ENCODE data around the gene ADAMTSL3.

The ADAMTSL3 gene

DNA sequence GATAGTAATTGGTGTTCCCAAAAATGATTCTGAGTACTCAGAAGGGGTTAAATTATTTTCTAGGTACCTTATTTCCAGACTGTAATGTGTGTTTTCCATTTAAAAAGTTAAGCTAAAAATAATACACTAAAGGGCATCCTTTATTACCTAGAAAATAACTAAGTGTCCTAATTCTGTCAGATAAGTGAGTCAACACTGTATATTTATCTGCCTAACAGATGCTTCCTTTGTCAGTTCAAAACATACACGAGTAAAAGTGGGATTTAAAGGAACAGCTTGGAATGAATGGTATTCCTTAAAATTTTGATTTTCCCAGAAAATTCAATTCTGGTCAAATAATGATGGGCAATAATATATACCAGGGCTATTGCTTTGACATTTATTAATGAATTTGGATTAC lies 78.3 kb downstream of the ADAMTSL3 start:
- Histone ChIP-seq H3K9ac (ENCODE audit: insufficient read length, low read depth) (no peak overlapping the region), H3K36me3 (ENCODE audit: insufficient read depth, insufficient read length, low read length) (no peaks in the 10 kb centered on the region), H3K9me3 (ENCODE audit: insufficient read depth, low read length) (0 out of 2 replicates have a peak, but pooled peaks cover 5% of the 10 kb centered on the region), H3K27me3 (ENCODE audit: insufficient read depth, insufficient read length) (no peaks in the 10 kb centered on the region), H3K4me3 (ENCODE audit: insufficient read length, low read depth) (no peak overlapping the region), H3K4me1 (ENCODE audit: insufficient read depth, insufficient read length) (no peaks in the 10 kb centered on the region)
- DNase-seq (ENCODE audit: low read depth, low spot score): no peak
- TF ChIP-seq ZNF274 (IDR thresholded peaks at IDR 0.05; ENCODE audit: low read depth, low read length) (no peak), SUZ12 (IDR thresholded peaks at IDR 0.05; ENCODE audit: extremely low read depth, insufficient read depth, insufficient read length) (no peak), YY1 (IDR thresholded peaks at IDR 0.05; ENCODE audit: insufficient read depth, insufficient read length) (no peak)

DNA sequence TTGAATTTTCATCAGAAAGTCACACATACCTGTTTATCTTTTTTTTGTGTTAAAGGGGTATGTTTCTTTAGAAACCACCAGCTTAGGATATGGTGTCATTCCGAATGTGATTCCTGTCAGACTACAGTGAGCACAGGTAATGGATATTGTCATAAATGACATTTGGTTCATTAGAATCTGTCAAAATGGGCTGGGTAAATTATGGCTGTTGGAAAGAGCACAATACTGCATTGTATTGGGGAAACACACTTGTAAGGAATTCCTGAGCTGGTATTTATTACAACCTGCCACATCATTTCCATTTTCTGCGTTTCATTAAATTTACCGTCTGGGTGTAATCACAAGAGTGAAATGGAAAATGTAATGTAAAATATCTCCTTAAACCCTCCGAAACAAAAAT lies 78.8 kb downstream of the ADAMTSL3 start:
- H3K4me3 ChIP-seq (ENCODE audit: insufficient read length, low read depth): no peak overlapping the region
- no peaks in the 10 kb centered on the region for H3K27me3 ChIP-seq (ENCODE audit: insufficient read depth, insufficient read length)
- no peak overlapping the region for H3K9ac ChIP-seq (ENCODE audit: insufficient read length, low read depth)
- 0 out of 2 replicates have a peak, but pooled peaks cover under 1% of the 10 kb centered on the region for H3K9me3 ChIP-seq (ENCODE audit: insufficient read depth, low read length)
- no peaks in the 10 kb centered on the region for H3K36me3 ChIP-seq (ENCODE audit: insufficient read depth, insufficient read length, low read length)
- no peak for TF ChIP-seq ZNF274 (IDR thresholded peaks at IDR 0.05; ENCODE audit: low read depth, low read length)
- no peak for TF ChIP-seq SUZ12 (IDR thresholded peaks at IDR 0.05; ENCODE audit: extremely low read depth, insufficient read depth, insufficient read length)
- no peak for TF ChIP-seq YY1 (IDR thresholded peaks at IDR 0.05; ENCODE audit: insufficient read depth, insufficient read length)
- H3K4me1 ChIP-seq (ENCODE audit: insufficient read depth, insufficient read length): no peaks in the 10 kb centered on the region
- DNase-seq (ENCODE audit: low read depth, low spot score): no peak

DNA sequence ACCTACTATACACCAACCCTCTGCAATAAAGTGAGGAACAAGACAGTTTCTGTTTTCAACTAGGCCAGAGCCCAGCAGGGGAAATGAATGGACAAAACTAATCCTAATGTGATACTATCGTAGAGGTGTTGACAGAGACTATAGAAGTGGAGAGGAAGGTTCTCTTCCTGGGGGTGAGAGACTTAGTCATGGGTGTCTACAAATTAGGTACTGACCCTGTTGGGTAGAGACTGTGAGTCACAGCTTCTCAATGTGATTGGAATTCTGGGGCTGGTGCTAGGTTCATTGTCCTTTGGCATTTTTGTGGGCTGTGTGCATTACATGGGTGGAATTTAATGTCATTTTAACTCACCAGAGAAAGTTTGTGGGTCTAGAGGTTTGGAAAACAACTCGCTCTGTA lies 79.3 kb downstream of the ADAMTSL3 start:
- no peak overlapping the region for H3K4me3 ChIP-seq (ENCODE audit: insufficient read length, low read depth)
- H3K4me1 ChIP-seq (ENCODE audit: insufficient read depth, insufficient read length): no peaks in the 10 kb centered on the region
- H3K9ac ChIP-seq (ENCODE audit: insufficient read length, low read depth): no peak overlapping the region
- no peaks in the 10 kb centered on the region for H3K36me3 ChIP-seq (ENCODE audit: insufficient read depth, insufficient read length, low read length)
- no peak for TF ChIP-seq ZNF274 (IDR thresholded peaks at IDR 0.05; ENCODE audit: low read depth, low read length)
- TF ChIP-seq YY1 (IDR thresholded peaks at IDR 0.05; ENCODE audit: insufficient read depth, insufficient read length): no peak
- no peak for TF ChIP-seq SUZ12 (IDR thresholded peaks at IDR 0.05; ENCODE audit: extremely low read depth, insufficient read depth, insufficient read length)
- no peaks in the 10 kb centered on the region for H3K9me3 ChIP-seq (ENCODE audit: insufficient read depth, low read length)
- H3K27me3 ChIP-seq (ENCODE audit: insufficient read depth, insufficient read length): no peaks in the 10 kb centered on the region
- peak; percentile 23 for DNase-seq (ENCODE audit: low read depth, low spot score)

DNA sequence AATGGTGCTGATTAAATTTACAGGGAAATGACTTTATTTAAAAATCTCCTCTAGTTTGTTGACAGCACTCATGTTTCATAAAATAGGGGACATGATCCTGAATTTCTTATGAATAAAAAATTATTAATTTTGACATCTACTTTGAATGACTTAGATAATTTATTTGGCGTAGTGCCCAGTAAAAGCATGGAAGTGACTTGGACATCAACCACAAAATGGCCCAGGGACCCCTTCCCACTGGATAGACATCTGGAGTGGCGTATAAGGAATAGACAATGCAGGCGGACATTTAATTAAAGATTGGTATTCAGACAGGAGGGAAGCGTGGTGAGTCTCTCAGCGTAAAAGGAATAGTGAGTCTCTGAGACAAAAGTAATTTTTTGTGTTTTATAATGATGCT lies 79.8 kb downstream of the ADAMTSL3 start:
- H3K4me3 ChIP-seq (ENCODE audit: insufficient read length, low read depth): no peak overlapping the region
- H3K36me3 ChIP-seq (ENCODE audit: insufficient read depth, insufficient read length, low read length): no peaks in the 10 kb centered on the region
- H3K9me3 ChIP-seq (ENCODE audit: insufficient read depth, low read length): no peaks in the 10 kb centered on the region
- no peaks in the 10 kb centered on the region for H3K4me1 ChIP-seq (ENCODE audit: insufficient read depth, insufficient read length)
- no peaks in the 10 kb centered on the region for H3K27me3 ChIP-seq (ENCODE audit: insufficient read depth, insufficient read length)
- TF ChIP-seq SUZ12 (IDR thresholded peaks at IDR 0.05; ENCODE audit: extremely low read depth, insufficient read depth, insufficient read length) (no peak), ZNF274 (IDR thresholded peaks at IDR 0.05; ENCODE audit: low read depth, low read length) (no peak), YY1 (IDR thresholded peaks at IDR 0.05; ENCODE audit: insufficient read depth, insufficient read length) (no peak)
- no peak for DNase-seq (ENCODE audit: low read depth, low spot score)
- H3K9ac ChIP-seq (ENCODE audit: insufficient read length, low read depth): no peak overlapping the region

DNA sequence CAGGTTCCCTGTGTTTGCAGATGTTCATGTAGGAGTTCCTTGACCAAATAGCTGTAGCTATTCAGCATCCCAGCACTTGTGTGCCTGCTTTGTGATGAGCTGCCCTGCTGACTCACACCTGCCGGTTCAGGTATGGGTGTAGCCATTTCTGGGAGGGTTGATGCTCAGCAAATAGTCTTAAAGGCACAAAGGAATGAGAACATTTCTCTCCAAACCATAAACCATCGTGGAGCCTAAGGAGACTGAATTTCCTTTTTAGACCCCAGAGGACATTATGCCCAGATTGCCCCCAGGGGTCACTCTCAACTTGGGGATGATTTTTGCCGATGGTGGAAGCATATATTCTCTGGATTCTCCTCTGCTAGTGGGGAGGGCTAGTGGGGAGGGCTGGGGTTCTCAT lies 80.6 kb downstream of the ADAMTSL3 start:
- TF ChIP-seq ZNF274 (IDR thresholded peaks at IDR 0.05; ENCODE audit: low read depth, low read length): no peak
- no peak for TF ChIP-seq SUZ12 (IDR thresholded peaks at IDR 0.05; ENCODE audit: extremely low read depth, insufficient read depth, insufficient read length)
- TF ChIP-seq YY1 (IDR thresholded peaks at IDR 0.05; ENCODE audit: insufficient read depth, insufficient read length): no peak
- DNase-seq (ENCODE audit: low read depth, low spot score): no peak
- Histone ChIP-seq H3K4me3 (ENCODE audit: insufficient read length, low read depth) (no peak overlapping the region), H3K4me1 (ENCODE audit: insufficient read depth, insufficient read length) (no peaks in the 10 kb centered on the region), H3K36me3 (ENCODE audit: insufficient read depth, insufficient read length, low read length) (no peaks in the 10 kb centered on the region), H3K9me3 (ENCODE audit: insufficient read depth, low read length) (no peaks in the 10 kb centered on the region), H3K27me3 (ENCODE audit: insufficient read depth, insufficient read length) (no peaks in the 10 kb centered on the region), H3K9ac (ENCODE audit: insufficient read length, low read depth) (no peak overlapping the region)

DNA sequence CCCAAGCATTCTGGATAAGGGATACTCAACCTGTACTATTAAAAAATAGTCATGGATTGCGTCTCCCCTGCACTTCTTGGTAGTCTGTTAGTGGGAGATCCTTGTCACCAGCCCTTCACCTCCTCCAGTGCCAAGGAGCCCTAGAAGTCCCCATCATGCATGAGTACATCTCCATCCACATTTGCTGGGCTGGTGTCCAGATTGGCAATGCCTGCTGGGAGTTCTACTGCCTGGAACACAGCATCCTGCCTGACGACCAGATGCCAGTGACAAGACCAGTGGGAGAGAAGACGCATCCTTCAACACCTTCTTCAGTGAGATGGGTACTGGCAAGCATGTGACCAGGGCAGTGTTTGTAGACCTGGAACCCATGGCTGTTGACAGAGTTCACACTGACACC lies 85.7 kb downstream of the ADAMTSL3 start:
- Histone ChIP-seq H3K27me3 (ENCODE audit: insufficient read depth, insufficient read length) (no peaks in the 10 kb centered on the region), H3K4me1 (ENCODE audit: insufficient read depth, insufficient read length) (no peaks in the 10 kb centered on the region), H3K4me3 (ENCODE audit: insufficient read length, low read depth) (no peak overlapping the region), H3K36me3 (ENCODE audit: insufficient read depth, insufficient read length, low read length) (no peaks in the 10 kb centered on the region), H3K9ac (ENCODE audit: insufficient read length, low read depth) (no peak overlapping the region), H3K9me3 (ENCODE audit: insufficient read depth, low read length) (no peaks in the 10 kb centered on the region)
- no peak for DNase-seq (ENCODE audit: low read depth, low spot score)
- TF ChIP-seq YY1 (IDR thresholded peaks at IDR 0.05; ENCODE audit: insufficient read depth, insufficient read length) (no peak), SUZ12 (IDR thresholded peaks at IDR 0.05; ENCODE audit: extremely low read depth, insufficient read depth, insufficient read length) (no peak), ZNF274 (IDR thresholded peaks at IDR 0.05; ENCODE audit: low read depth, low read length) (no peak)

DNA sequence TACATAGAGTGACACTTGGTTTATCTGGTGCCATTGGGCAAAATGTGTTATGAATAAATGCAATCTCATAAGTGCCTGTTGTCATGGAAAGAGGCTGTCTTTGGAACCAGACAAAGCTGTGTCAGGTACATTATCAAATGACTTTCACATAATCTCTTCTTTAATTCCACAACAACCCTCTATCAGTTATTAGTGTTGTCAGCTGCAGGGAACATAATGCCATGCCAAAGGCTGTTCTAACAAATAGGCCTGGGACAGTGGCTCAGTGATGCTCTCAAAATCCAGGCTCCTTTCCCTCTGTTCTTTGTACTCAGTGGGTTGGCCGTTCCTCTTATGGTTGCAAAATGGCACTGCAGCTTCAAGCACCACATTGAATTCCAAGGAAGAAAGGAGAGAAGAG lies 91.8 kb downstream of the ADAMTSL3 start:
- TF ChIP-seq YY1 (IDR thresholded peaks at IDR 0.05; ENCODE audit: insufficient read depth, insufficient read length): no peak
- no peak for TF ChIP-seq SUZ12 (IDR thresholded peaks at IDR 0.05; ENCODE audit: extremely low read depth, insufficient read depth, insufficient read length)
- no peak for TF ChIP-seq ZNF274 (IDR thresholded peaks at IDR 0.05; ENCODE audit: low read depth, low read length)
- Histone ChIP-seq H3K9ac (ENCODE audit: insufficient read length, low read depth) (no peak overlapping the region), H3K36me3 (ENCODE audit: insufficient read depth, insufficient read length, low read length) (no peaks in the 10 kb centered on the region), H3K27me3 (ENCODE audit: insufficient read depth, insufficient read length) (no peaks in the 10 kb centered on the region), H3K9me3 (ENCODE audit: insufficient read depth, low read length) (no peaks in the 10 kb centered on the region), H3K4me1 (ENCODE audit: insufficient read depth, insufficient read length) (no peaks in the 10 kb centered on the region), H3K4me3 (ENCODE audit: insufficient read length, low read depth) (no peak overlapping the region)
- DNase-seq (ENCODE audit: low read depth, low spot score): no peak
